HG02938 (cell line): ENCODE results near the gene CREB3L1.

Source experiments
- ATAC-seq: cut with Tn5 transposase; IDR thresholded peaks from one replicate; pipeline ENCODE4 v1.9.1; 2021; ENCODE audit warnings: mild to moderate bottlenecking, moderate library complexity; ENCODE audit not compliant: unreplicated experiment

CREB3L1 gene

DNA sequence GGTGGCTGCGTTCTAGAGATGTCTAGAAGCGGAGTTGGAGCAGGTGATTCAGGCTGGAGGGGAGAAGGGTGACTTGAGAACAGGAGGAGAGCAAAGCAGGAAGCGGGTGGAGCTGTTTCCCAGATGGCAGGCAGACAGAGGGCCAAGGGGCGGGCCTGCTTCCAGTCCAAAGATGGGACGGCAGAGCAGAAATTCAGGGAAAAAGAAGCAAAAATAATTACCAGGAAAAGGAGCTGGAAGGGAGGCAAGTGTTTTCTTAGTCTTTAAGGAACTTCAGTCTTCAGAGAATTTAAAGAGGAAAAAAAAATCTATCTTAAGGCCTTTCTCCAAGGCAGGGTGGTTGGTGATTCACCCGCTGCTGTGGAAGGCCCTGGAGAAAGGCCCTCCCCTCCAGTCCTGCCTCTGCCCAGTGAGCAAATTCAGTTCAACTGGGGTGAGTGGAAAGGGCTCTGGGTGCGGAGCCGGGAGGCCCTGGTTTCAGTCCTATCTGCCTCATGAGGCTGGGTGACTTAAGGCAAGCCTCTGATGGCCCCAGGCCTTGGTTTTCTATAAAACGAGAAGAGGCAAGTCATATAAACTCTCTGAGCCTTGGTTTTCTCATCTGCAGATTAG lies 4.5 kb upstream of the CREB3L1 start:
- ATAC-seq = no peak

GRCh38 chr11:46273511-46274205 lies 3.8 kb upstream of the CREB3L1 start:
- ATAC-seq = no peak

DNA sequence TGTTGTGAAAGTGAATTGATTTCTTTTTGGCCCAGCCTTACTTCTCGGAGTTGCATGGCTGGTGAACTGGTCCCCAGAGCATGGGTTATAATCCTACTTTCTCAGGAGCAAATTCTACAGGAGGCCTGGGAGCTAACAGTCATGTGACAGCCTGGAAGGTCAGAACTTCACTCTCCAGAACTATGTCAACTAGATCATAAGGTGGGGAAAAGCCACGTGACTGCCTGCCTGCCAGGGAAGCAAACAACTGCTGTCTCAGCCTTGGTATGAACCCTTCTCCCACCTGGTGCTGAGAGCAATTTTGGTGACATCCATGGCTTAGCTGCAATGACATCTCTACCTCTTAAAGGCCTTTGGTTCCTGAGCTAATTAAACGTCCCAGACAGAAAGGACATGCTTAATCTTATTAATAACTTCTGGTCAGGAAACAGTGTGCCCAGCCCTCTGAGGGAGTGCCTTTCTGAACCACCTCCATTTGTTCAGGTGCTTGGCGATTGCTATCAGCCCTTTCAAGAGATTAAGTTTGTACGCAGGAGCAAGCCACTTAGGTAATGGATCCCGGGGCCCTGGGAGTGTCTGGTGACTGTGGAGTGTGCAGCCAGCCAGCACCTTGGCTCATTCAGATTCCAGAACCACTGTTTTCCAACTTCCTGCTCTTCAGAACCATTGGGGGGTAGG lies 1.4 kb upstream of the CREB3L1 start:
- ATAC-seq = no peak

- ATAC-seq = no peak
Observed at GRCh38 chr11:46277313-46277621, 195 bp upstream of the CREB3L1 start.

- no peak for ATAC-seq
Observed at GRCh38 chr11:46278387-46279125, 1.1 kb downstream of the CREB3L1 start.

DNA sequence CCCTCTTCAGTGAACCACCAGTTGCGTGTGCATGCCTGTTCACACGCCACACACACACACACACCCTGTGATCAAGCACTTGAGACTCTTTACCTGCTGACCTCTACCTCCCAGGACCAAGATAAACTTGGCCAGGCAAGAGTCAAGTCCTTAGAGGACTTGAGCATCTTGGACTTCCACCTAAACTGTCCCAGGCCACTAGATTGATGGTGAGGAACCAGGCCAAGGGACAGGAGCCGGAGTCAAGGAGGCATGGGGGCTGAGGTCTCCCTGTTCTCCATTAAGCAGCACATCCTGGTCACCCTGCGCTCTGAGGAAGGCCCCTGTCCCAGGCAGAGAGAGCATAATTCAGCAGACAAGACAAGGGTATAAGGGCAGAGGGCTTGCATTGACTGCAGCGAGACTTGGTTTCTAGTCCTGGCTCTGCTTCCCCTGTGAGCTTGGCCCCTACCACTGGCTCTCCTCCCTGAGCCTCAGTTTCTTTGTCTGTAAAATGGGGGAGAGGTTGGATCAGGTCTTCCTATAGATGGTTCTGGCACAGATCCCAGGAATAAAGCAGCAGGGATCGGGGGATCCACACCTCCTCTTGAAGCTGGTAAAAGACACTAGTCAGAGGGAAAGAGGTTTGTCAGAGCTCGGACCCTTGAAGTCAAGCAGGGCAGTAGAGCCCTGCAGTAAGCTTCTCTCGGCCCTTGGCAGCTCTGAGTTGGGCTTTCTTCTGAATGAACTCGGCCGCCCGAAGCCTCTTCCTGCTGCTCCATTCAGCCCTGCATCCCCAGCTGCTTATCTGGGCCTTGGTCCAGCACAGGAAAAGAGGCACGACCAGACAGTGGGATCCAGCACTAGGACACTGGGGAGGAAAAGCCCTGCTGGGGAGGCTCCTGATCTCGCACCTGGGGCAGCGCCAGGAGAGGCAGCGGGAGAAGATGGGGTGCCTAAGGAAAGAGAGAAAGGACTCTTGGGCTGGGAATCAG lies 2.0 kb downstream of the CREB3L1 start:
- ATAC-seq = no peak

GRCh38 chr11:46280706-46281105 lies 3.2 kb downstream of the CREB3L1 start:
- no peak for ATAC-seq

DNA sequence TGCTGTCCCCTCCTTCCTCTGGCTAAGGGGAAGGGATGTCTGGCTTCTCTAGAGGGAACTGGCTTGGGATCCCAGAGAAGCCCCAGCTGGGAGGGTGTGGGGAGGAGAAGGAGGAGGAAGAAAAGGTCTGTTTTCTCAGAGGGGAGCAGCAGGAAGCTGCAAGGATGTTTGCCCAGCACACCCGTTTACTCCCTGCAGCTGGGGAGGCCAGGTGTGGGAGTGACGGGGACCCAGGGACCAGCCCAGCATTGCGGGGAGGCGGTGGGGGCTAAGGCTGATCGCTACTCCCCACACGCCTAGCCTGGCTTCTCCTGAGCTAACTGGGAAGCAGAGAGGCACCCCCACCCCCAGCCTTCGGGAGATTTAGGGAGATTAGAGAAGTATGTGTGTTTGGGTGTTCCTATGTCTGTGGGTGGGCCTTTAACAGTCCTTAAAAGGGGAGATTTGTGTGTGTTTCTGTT lies 3.9 kb downstream of the CREB3L1 start:
- ATAC-seq = no peak

GRCh38 chr11:46285173-46285572 lies 7.7 kb downstream of the CREB3L1 start:
- no peak for ATAC-seq

DNA sequence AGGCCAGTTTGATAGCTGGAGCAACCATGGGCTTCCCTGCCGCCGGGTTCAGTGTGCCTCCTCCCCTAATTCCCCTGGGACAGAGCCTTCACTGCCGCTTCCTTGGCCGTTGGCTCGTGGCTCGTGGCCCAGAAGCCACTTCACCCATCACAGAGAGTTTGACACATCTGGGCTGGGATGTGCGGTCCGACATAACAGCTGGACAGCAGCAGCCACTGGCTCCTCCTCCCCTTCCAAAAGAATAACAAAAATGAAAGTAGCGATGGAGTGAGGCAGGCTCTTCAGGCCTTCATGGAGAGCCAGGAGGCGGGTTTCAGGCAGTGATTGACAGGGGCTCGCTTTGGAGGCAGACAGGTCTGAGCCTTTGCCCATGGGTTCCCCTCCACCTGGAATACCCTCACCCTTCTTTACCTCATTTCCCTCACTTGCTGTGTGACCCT lies 8.2 kb downstream of the CREB3L1 start:
- ATAC-seq = no peak

GRCh38 chr11:46286789-46287188 lies 9.3 kb downstream of the CREB3L1 start:
- ATAC-seq = no peak

DNA sequence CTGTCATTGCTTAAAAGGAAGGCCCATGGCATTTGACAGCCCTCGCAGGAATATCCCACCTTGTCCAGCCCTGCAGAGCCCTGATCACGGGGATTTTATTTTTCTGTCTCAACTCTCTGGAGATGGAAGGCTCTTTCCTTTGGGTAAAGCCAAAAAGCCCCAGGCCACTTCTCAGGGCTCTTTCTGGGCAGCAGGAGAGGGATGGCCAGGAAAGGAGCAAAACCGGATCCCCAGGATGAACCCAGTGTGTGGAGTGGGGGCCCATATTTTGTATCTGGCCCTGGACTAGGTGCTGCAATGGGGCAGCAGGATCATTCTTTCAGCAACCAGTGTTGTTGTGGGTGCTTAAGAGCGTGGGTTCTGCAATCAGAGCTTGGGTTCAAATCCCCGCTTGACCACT lies 11.0 kb downstream of the CREB3L1 start:
- no peak for ATAC-seq

DNA sequence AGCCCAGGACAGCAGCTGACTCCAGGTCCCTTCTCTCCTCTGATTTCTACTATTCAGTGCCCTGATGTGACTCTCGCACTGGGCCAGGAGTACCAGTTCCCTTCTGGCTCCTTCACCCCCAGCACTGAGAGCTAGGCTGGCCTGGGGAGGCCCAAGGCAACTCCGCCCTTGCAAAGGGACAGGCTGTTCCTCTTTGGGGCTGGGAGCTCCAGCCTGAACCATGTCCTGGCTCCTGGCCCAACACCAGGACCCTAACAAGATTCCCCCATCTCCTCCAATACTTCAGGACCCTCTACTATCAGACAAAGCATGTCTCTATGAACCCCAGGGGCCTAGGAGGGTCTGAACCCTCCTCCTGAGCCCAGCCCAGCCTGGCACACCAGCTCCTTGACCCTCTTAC lies 12.5 kb downstream of the CREB3L1 start:
- no peak for ATAC-seq

GRCh38 chr11:46290598-46291309 lies 13.3 kb downstream of the CREB3L1 start:
- ATAC-seq = no peak

- ATAC-seq = no peak
Observed at GRCh38 chr11:46291441-46292150, 14.1 kb downstream of the CREB3L1 start.

GRCh38 chr11:46293066-46293465 lies 15.6 kb downstream of the CREB3L1 start:
- no peak for ATAC-seq

DNA sequence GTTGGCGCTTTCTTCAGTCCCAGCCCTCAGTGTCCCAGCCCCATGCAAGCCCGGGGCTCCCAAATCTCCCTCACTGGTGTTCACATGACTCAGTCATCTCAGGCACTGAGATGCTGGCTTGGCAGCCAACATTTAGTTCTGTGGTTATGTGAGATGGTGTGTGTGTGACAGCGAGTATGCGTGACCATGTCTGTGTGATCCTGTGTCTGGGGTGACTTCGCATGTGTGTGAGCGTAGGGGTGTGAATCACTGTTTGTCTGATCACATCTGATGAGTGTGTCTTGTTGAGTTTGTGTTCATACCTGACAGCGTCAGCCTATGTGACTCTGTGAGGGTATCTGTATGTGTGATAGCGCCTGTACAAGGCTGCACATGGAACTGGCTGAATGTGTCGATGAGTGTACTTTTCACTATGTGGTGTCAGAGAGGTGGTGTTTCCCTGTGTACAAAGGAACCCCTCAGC lies 16.2 kb downstream of the CREB3L1 start:
- no peak for ATAC-seq

GRCh38 chr11:46294365-46295309 lies 17.2 kb downstream of the CREB3L1 start:
- ATAC-seq = no peak
